CD4-positive, alpha-beta T cell treated with Interleukin-15 for 4 hours (primary cell): ENCODE data around the gene DNAH10.

Experiments
- DNase-seq: peaks from one replicate; pipeline ENCODE4 v3.0.0-alpha.2; 2020; ENCODE audit warnings: low spot score

DNAH10 gene

DNA sequence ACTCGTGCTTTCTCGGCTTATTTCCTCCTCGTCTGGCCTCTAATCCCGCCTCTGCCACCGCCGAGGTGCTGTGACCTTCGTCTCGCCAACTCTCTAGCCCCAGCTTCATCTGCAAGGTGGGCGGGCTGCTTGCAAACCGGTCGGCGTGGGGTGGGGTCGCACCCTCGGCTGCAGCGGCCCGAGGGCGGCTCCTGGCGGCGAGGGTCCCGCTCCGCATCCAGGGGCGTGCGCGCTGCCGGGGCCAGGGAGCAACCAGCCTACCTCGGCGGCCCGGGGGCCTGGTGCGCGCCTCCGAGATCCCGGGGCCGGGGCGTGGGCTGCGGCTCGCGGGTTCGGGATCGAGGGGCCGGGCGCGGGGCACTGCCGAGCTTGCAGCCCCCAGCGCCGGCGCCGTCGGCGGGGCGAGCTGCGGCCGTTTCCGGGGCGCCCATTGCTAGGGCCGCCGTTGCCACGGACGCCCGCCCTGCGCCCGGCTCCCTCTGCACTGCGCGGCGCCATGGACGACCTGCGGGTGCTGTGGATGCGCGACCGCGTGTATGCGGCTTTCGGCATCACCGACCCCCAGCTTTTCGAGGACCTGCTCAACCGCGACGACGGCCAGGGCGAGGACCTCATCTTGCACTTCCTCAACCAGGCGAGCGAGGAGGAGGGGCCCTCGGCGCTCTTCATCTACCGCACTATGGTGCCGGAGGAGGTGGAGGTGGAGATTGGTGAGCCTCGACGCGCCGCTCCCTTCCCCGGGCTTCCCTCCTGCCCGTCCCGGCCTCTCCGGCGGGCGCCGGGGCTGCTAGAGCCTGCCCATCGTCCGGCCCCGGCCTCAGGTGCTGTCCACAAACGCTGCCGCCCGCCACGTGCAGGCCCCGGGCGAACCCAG is at the start of gene DNAH10:
Gene DNAH10, plus strand, starts transcription at position 461 of the 874 bp plus-strand sequence. Its CDS starts 36 bp downstream, at position 497.
- DNase-seq: peak; percentile 20

GRCh38 chr12:123712780-123713319 is 49.3 kb upstream of the DNAH10 start:
- DNase-seq: no peak

GRCh38 chr12:123713398-123713797 is 48.7 kb upstream of the DNAH10 start:
- DNase-seq: no peak

DNA sequence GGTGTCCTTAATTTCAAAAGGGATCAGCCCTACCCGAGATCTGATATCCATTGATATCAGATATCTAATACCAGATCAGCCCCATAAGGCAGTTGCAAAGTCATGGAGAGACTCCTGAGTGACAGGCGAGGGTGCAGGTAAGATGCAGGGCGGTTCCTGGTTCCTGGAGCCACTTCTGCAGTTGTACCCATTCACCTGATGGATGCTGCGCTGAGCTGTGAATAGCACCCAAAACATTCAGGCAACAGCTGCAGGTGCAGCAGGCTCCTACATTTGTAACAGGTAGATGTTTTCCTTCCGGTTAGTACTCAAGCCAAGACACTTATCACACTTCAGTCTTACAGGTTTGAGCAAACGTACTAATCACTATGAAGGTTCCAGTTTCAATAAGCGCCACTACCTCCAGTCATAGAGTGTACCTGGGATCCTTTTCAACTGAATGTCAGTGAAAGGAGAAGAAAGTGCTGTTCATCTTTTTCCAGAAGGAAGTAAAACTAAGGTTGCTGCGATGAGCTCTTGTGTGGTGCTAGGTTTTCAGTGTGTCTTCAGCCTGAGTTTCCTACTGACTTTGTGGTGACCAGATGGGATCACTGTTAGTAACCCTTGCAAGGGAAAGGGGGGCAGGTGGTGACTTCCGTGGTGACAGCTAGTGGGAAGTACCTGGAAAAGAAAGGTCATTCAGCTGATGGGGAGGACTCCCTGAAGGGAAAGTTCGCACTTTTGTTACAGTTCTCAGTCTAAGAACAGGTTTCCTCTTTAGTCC is 48.1 kb upstream of the DNAH10 start:
- no peak for DNase-seq

- DNase-seq: no peak
These were observed 46.9 kb upstream of the DNAH10 start for GRCh38 chr12:123715195-123715594.

- DNase-seq: no peak
These were observed 44.8 kb upstream of the DNAH10 start for GRCh38 chr12:123717350-123717749.

DNA sequence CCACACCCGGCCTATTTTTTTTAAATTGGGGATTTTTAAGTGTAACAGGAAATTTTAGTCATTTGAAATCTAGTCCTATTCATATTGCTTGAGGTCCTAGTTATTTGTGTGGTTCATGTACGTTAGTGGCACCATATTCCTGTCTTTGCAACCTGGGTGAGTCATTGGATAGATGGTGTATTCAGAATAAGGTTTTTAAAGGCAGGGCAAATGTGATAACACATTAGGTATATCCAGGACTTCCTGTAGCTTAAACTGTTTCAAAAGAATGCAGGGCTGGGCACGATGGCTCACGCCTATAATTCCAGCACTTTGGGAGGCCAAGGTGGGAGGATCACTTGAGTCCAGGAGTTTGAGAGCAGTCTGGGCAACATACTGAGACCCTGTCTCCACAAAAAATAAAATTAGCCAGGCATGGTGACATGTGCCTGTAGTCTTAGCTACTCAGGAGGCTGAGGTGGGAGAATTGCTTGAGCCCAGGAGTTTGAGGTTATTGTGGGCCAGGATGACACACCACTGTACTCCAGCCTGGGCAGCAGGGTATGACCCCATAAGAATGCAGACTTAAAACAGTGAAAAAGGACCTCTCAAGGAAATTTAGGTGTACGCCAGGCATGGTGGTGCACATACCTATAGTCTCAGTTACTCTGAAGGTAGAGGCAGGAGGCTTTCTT is 41.8 kb upstream of the DNAH10 start:
- no peak for DNase-seq

GRCh38 chr12:123721245-123721644 is 40.9 kb upstream of the DNAH10 start:
- no peak for DNase-seq

DNA sequence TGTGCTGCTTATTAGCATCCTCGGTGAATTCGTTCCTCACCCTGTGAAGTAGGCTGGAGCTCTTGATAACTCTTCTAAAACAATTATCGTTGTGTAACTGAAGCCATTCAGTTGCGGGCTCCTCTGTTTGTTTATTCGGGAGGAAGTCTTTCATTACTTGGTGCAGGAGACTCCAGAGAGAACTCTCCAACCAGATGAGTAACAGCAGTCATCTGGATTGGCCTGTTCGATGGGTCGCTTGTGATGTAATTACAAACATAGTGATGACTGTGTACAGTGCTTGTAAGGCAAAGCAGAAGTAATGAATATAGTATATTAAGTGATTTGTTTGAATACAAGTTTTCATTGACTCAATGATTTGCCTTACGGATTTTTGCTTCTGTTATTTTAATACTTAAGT is 39.1 kb upstream of the DNAH10 start:
- DNase-seq: no peak

DNA sequence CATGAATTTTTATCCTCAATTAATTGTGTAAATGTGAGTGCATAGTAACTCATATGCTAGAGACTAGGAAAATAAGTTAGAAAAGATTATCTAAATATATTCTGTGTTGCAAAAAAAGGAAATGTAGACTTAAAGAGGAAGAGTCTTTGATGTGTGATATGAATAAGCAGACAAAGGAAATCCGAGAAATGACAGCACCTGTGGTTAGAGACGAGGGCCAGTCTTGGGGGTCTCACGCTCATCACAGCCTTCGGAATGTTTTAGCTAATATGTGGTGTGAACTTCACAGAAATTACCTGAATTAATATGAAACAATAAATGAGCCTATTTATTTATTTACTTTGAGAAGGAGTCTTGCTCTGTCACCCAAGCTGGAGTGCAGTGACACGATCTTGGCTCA is 38.3 kb upstream of the DNAH10 start:
- DNase-seq: no peak

- no peak for DNase-seq
These were observed 35.9 kb upstream of the DNAH10 start for GRCh38 chr12:123726244-123726643.

DNA sequence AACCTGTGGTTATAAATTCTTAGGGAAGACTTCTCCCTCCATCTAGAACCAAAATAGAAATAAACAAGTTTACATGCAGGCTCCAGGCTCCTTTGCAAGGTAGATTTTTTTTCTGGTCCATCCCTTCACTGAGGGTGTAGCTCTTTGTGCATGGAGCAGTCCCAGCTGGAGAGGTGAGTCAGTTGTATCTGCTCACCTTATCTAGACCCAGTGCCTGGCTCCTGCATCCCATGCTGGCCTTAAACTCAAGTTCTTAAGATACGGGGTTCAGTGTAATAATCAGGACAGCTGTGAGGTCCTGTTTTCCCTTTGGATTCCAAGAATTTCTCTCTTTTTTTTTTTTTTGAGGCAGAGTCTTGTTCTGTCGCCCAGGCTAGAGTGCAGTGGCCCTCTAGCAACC is 35.1 kb upstream of the DNAH10 start:
- DNase-seq: no peak

GRCh38 chr12:123727878-123728277 is 34.2 kb upstream of the DNAH10 start:
- no peak for DNase-seq

- DNase-seq: no peak
These were observed 30.5 kb upstream of the DNAH10 start for GRCh38 chr12:123731596-123731995.

DNA sequence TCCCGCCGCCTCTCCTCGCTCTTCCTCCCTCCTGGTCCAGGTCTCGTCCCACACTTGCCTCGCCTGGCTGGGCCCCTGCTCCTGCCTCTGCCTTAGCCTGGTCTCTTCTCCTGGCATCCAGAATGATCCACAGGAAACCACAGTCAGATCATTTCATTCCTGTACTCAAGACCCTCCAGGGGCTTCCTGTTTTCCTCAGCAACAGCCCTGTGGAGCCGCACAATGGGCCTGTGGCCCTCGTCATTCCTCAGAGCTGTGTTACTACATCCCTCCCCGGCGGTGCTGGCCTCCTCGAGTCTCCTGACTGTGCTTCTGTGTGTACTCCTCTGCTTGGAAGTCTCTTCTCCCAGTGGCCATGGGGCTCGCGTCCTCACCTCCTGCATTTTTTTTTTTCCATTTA is 29.9 kb upstream of the DNAH10 start:
- no peak for DNase-seq

DNA sequence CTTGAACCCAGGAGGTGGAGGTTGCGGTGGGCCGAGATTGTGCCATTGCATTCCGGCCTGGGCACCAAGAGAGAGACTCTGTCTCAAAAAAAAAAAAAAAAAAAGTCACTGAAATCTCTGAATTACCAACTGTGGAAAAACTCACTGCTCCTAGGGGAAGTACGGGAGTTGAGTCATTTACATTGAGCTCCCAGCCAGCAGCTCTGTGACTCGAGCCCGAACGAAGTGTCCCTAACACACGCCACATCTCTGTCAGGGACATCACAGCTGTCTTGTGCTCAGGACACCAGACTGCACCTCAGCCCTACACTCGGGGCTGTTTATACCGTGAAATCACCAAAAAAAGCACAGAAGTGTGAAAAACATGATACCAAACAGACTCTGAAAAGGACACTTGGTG is 28.9 kb upstream of the DNAH10 start:
- DNase-seq: no peak

DNA sequence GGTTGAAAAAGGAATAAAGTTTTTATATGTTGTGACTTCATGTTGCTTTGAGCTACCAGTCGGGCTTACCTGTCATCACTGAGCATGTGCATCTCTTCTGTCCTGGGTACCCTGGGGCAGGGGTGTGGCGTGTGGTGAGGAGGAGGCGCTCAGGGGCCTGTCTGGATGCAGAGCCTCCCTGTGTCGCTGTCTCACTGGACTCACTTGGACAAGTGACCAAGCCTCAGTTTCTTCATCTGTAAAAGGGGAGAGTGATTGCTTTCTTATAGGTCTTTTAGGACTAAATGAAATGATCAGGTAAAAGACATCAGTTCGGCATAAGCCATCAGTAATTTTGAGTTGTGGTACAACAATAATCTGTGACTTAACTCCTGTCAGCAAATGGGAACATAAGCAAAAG is 27.8 kb upstream of the DNAH10 start:
- no peak for DNase-seq

DNA sequence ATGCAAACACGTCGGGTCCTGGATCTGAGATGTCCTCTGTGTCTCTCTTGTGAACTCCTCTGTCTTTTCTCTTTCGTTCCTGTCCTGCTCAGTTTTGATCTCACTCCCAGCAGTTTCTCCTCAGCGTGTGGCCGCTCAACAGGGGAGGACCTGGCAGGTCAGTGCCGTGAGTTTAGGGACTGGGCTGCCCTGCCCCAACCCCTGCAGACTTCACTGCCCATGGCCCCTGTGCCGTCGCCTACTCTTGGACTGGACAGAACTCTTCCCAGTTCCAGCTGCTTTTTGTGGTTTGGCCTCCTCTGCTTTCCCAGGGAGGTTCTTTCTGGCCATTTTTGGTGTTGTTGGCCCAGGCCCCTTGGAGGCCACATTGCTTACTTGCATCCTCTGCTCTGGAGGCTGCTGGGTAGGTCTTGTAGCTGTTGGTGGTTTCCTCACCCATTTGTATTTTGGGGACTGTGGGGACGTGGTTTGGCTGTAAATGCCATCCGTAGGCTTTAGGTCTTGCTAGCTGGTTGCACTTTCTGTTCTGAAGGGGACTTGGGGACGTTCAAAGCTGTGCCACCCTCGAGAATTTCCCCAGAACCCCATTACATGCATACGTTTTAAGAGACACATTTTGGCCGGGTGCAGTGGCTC is 20.0 kb upstream of the DNAH10 start:
- peak; percentile 17 for DNase-seq

GRCh38 chr12:123743002-123743401 is 19.1 kb upstream of the DNAH10 start:
- no peak for DNase-seq

DNA sequence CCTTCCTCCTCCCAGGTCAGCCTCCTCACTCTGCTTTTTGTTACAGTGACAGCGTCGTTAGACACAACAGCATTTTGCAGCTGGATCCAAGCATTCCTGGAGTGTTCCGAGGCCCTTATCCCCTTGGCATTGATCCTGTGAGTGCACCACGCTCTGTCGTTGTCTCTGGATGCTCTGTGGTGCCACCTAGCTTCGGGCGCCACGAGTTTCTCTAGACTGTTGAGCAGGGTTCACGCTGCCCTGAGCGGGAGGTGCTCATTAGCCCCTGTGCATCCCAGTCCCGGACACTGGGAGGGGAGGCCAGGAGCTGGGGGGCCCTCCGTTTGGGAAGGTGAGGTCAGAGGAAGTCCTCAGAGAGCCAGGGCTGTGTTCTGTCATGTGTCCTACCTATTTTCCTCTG is 17.3 kb upstream of the DNAH10 start:
- no peak for DNase-seq

- no peak for DNase-seq
These were observed 14.8 kb upstream of the DNAH10 start for GRCh38 chr12:123747309-123747708.

- DNase-seq: no peak
These were observed 13.9 kb upstream of the DNAH10 start for GRCh38 chr12:123748161-123748560.
